Left lung (tissue), 10 donors: ENCODE data around the gene TRIP13. TPM values are rescaled to one million over a fixed set of nuclear protein-coding genes. Genes with fewer than 3 reads are reported as not detected.
A peak's percentile ranks its signal among the peaks of the same experiment; 100 is the strongest.

ENCODE experiments used
- ATAC-seq: fragments of 200-7000 bp; cut with Tn5 transposase; one replicate; pipeline ENCODE4 v1.9.1; 2020; ENCODE audit warnings: moderate library complexity
- DNase-seq, 4 donors: peaks; one replicate each; pipeline ENCODE4 v3.0.0-alpha.2; 2013 to 2020
- H3K27ac ChIP-seq, 2 donors: fragments of 200-600 bp; sonication (generic) in 1 of 2; one replicate each; pipeline versions ENCODE4 v1.5.0 to v1.8.0; 2020 to 2021
- H3K27me3 ChIP-seq, 2 donors: fragments of 200-600 bp; sonication (generic) in 1 of 2; one replicate each; pipeline versions ENCODE4 v1.5.0 to v1.8.0; 2020 to 2021
- H3K36me3 ChIP-seq, 2 donors: fragments of 200-600 bp; sonication (generic) in 1 of 2; one replicate each; pipeline versions ENCODE4 v1.5.0 to v1.8.0; 2020 to 2021
- H3K4me1 ChIP-seq, 2 donors: fragments of 200-600 bp; one replicate each; pipeline ENCODE4 v1.8.0; 2021
- H3K4me3 ChIP-seq, 2 donors: fragments of 200-600 bp; sonication (generic) in 1 of 2; one replicate each; pipeline versions ENCODE4 v1.5.0 to v1.8.0; 2020 to 2021; ENCODE audit warnings: mild to moderate bottlenecking in 1 of 2
- H3K9me3 ChIP-seq, 2 donors: fragments of 200-600 bp; sonication (generic) in 1 of 2; one replicate each; pipeline versions ENCODE4 v1.5.0 to v1.8.0; 2020 to 2021
- intact Hi-C, 2 donors: fragments of 100-400 bp; cut with DNase I; formaldehyde crosslinking; loops; one replicate each; pipeline versions ENCODE4 v1.11.2 to v1.14.2; 2022
- polyA plus RNA-seq, 6 donors: library from polyadenylated mRNA; unstranded; fragments of 120-200 nt; gene quantifications; one replicate each; pipeline ENCODE4 v1.2.1, GENCODE V29; 2013; ENCODE audit not compliant: insufficient read length in 6 of 6
- total RNA-seq, 2 donors: library from RNA; stranded (reverse); fragmentation: NEBNext Ultra II Directional; extraction: Animal tissue kit (Norgen Biotek cat#: 25700); gene quantifications; one replicate each; pipeline ENCODE4 v1.2.1, GENCODE V29; 2021
- TF ChIP-seq, protein P1 (sequence below), 2 donors: fragments of 200-600 bp; sonication (generic) in 1 of 2; IDR thresholded peaks; one replicate each; pipeline versions ENCODE4 v1.5.0 to v1.8.0; 2021; ENCODE audit warnings: antibody characterized with exemption in 2 of 2
- donor health status: DM: no; HTN: yes; CAD: no.
- donor health status: DM: no; HTN: no; CAD: no.

TRIP13 gene
- total and polyA plus RNA-seq, 8 donors: 4.3 to 17.4 (median 12.2) TPM

DNA sequence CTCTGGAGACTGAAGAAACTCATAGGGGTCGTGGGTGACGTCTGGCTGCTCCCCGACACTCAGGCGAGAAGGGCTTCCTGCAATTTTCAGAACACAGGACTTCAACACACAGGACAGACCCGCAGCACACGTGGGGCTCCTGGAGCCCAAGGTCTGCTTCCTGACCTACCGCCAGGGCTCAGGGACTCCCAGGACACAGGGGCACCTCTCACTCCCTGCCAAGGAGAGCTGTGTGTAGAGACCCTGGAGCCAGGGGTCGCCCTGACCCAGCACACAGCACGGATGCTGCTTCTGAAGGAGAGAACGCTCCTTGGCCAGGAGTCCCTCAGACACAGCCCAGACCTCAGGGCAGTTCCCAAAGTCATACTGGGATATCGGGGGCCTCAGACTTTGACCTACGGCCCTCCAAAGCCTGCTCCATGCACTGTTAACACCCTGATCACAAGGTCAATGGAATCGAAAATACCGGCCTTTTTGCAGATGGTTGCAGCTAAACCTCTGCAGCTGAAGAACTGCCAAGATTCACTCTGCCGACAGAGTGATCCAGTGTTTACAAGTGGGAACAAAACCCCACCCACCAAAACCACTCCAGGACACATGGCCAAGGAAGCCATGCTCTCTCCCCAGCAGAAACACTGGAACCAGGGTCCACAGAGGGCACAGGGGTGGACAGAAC is 28.1 kb upstream of the TRIP13 start:
- H3K27ac ChIP-seq: no peak overlapping the region
- TF ChIP-seq, protein P1, sequence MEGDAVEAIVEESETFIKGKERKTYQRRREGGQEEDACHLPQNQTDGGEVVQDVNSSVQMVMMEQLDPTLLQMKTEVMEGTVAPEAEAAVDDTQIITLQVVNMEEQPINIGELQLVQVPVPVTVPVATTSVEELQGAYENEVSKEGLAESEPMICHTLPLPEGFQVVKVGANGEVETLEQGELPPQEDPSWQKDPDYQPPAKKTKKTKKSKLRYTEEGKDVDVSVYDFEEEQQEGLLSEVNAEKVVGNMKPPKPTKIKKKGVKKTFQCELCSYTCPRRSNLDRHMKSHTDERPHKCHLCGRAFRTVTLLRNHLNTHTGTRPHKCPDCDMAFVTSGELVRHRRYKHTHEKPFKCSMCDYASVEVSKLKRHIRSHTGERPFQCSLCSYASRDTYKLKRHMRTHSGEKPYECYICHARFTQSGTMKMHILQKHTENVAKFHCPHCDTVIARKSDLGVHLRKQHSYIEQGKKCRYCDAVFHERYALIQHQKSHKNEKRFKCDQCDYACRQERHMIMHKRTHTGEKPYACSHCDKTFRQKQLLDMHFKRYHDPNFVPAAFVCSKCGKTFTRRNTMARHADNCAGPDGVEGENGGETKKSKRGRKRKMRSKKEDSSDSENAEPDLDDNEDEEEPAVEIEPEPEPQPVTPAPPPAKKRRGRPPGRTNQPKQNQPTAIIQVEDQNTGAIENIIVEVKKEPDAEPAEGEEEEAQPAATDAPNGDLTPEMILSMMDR (IDR thresholded peaks at IDR 0.05): no peak
- no peak overlapping the region for H3K4me3 ChIP-seq
- H3K4me1 ChIP-seq: no peaks in the 10 kb centered on the region
- ATAC-seq (no peak), DNase-seq (peak in 1 of 4 donors; percentile 58)
- H3K27me3 ChIP-seq: no peaks in the 10 kb centered on the region
- H3K36me3 ChIP-seq: peaks cover 0 to 78% of the 10 kb centered on the region in 2 donors
- intact Hi-C loops: no loop called here
- no peaks in the 10 kb centered on the region for H3K9me3 ChIP-seq

DNA sequence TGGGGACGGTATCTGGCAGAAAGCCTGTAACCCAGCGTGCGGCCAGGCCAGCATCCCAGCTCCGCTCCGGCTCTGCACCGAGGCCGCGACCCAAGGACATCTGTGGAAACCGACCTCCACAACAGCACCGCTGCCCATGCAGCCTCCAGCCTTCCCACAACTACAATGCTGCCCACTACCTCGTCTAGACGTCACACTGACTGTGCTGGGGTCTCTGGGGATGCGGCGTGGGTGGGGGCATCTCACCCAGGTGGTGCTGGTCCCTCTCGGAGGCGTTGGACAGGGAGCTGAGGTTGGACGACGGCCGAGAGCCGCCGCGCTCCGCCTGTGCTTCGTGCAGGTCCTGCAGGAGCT is 27.5 kb upstream of the TRIP13 start:
- TF ChIP-seq, protein P1 (IDR thresholded peaks at IDR 0.05): no peak
- Histone ChIP-seq H3K4me3 (no peak overlapping the region), H3K9me3 (no peaks in the 10 kb centered on the region), H3K27ac (no peak overlapping the region), H3K4me1 (no peaks in the 10 kb centered on the region), H3K27me3 (no peaks in the 10 kb centered on the region), H3K36me3 (peaks cover 0 to 83% of the 10 kb centered on the region in 2 donors)
- intact Hi-C loops: no loop called here
- ATAC-seq (no peak), DNase-seq (peak in 1 of 4 donors; percentile 72)

DNA sequence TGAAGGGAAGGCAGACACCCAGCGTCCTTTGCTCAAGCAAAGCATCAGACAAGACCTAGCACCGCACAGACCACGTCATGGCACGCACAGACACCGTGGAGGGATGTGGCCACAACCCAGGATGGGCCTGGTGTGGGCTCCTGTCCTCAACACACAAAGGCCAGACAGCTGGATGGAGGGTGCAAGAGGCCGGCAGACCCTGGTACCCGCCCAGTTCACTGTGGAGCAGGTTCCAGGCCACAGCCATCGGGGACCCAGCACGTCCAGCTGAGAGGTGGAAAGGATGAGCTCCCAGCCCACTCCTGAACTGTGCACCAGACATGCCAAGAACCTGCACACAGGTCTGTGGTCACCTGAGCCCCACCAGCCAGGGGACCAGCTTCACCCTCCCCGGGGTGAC is 26.9 kb upstream of the TRIP13 start:
- ATAC-seq (no peak), DNase-seq (peak in 1 of 4 donors; percentile 43)
- Histone ChIP-seq H3K4me3 (no peak overlapping the region), H3K4me1 (no peaks in the 10 kb centered on the region), H3K9me3 (no peaks in the 10 kb centered on the region), H3K27ac (no peak overlapping the region), H3K27me3 (no peaks in the 10 kb centered on the region), H3K36me3 (peaks cover 0 to 90% of the 10 kb centered on the region in 2 donors)
- TF ChIP-seq, protein P1 (IDR thresholded peaks at IDR 0.05): no peak
- intact Hi-C loops: no loop called here

DNA sequence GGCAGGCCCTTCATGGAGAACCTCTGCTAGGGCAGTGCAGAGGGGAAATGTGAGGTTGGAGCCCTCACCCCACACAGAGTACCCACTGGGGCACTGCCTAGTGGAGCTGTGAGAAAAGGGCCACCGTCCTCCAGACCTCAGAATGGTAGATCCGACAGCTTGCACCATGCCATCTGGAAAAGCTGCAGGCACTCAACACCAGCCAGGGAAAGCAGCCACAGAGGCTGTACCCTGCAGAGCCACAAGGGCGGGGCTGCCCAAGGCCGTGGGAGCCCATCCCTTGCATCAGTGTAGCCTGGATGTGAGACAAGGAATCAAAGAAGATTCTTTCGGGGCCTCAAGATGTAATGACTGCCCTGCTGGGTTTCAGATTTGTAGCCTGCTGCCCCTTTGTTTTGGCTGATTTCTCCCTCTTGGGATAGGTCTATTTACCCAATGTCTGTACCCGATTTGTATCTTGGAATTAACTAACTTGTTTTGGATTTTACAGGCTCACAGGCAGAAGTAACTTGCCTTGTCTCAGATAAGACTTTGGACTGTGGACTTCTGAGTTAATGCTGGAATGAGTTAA is 25.3 kb upstream of the TRIP13 start:
- Histone ChIP-seq H3K4me1 (no peaks in the 10 kb centered on the region), H3K9me3 (no peaks in the 10 kb centered on the region), H3K36me3 (peaks cover 0 to 100% of the 10 kb centered on the region in 2 donors), H3K27me3 (no peaks in the 10 kb centered on the region), H3K27ac (no peak overlapping the region), H3K4me3 (no peak overlapping the region)
- ATAC-seq (no peak), DNase-seq (peak in 1 of 4 donors; percentile 49)
- TF ChIP-seq, protein P1 (IDR thresholded peaks at IDR 0.05): no peak
- intact Hi-C loops: no loop called here

DNA sequence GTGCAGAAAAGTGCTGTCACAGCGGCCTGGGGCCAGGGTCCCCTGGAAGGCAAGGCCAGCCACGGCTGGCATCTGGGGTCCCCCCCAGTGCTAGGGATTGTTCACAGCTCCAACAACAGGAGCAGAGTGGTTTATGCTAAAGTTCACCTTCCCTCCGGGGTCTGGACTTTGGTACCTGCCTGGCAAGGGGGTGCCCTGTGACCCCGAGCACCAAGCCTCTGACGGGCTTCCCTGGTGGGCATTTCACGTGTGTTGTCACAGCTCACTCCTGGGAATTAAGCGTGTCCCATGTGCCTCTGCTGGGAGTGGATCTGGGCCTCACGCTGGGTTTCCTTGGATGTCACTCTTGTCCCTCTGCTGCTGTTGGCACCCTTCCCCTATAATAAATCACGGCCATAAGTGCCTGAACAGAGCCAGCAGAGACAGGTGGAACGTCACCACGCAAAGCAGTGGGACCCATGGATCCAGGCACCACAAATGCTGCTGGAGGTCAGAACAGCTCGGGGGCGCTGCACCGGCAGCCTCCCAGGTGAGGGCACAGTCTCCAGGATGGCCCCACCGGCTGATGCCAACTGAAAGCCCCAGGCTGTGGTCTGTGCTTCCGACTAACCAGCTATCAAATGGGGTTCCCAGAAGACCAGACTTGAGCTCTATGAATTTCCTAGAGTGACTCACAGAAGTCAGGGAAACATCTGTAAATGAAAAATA is 24.1 kb upstream of the TRIP13 start:
- Histone ChIP-seq H3K4me3 (no peak overlapping the region), H3K4me1 (no peaks in the 10 kb centered on the region), H3K27me3 (no peaks in the 10 kb centered on the region), H3K36me3 (peaks cover 0 to 100% of the 10 kb centered on the region in 2 donors), H3K27ac (no peak overlapping the region), H3K9me3 (no peaks in the 10 kb centered on the region)
- TF ChIP-seq, protein P1 (IDR thresholded peaks at IDR 0.05): no peak
- intact Hi-C loops: no loop called here
- ATAC-seq (no peak), DNase-seq (peak in 1 of 4 donors; percentile 53)
